NB4 (cell line): ENCODE measurements around the gene SLC6A12.

Source experiments
- CTCF ChIP-seq: IDR thresholded peaks from one replicate; pipeline ENCODE4 v1.5.1; 2012; ENCODE audit warnings: low read depth, low read length
- MYC ChIP-seq: IDR thresholded peaks from 2 replicates; pipeline ENCODE4 v1.6.1; 2011; ENCODE audit warnings: low read depth, low read length
- POLR2A ChIP-seq: IDR thresholded peaks from 2 replicates; pipeline ENCODE4 v1.6.1; 2011; ENCODE audit warnings: mild to moderate bottlenecking; ENCODE audit not compliant: insufficient read length; ENCODE audit errors: extremely low read depth

GRCh38 chr12:257521-258321 is 43.8 kb upstream of the SLC6A12 start:
- TF ChIP-seq CTCF (no peak), POLR2A (no peak), MYC (no peak)
